GM12874 (cell line): ENCODE results near the gene SLC16A10.

Source experiments
- CTCF ChIP-seq: IDR thresholded peaks from 2 replicates; pipeline ENCODE4 v1.5.1; 2011; ENCODE audit warnings: low read depth, mild to moderate bottlenecking, control low read depth, low read length, moderate library complexity; ENCODE audit not compliant: insufficient read depth

The SLC16A10 gene

GRCh38 chr6:111278731-111279130 lies 191.4 kb downstream of the SLC16A10 start:
- no peak for TF ChIP-seq CTCF

GRCh38 chr6:111280445-111280955 lies 193.2 kb downstream of the SLC16A10 start:
- TF ChIP-seq CTCF, result no peak
